ENCODE measurements around the gene ZC3H8.

Gene ZC3H8

DNA sequence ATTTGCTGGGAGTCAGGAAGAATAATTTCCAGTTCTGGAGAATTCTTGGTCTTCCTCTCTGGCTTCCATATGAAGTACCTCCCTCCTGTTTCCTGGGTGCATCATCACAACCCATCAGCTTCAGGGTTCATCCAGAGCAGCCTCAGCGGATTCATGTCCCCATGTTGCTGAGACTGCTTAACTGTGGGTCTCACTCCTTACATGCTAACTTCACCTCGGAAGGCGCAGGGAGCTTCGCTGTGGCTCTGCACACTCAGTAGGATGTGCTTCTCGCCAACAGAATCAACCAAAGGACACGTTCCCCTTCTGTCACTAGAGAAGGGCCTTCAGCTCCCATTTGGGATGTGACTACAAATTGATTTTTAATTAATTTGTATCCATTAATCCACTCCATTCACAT, 92.5 kb downstream of the ZC3H8 start:
- DNase-seq, result no peak

All from NCI-H2171 treated with DMSO at 0.1 percent for 48 hours (cell line).